Measurements from ENCODE around the gene CTSE. TPM values are rescaled to one million over a fixed set of nuclear protein-coding genes. Genes with fewer than 3 reads are reported as not detected.

CTSE gene
- total and polyA plus RNA-seq, 2 of the 8 experiments (the other 6 are each of a cell fraction or from before 2014, with no cell fraction given), result 0.03 TPM; not detected in 1

DNA sequence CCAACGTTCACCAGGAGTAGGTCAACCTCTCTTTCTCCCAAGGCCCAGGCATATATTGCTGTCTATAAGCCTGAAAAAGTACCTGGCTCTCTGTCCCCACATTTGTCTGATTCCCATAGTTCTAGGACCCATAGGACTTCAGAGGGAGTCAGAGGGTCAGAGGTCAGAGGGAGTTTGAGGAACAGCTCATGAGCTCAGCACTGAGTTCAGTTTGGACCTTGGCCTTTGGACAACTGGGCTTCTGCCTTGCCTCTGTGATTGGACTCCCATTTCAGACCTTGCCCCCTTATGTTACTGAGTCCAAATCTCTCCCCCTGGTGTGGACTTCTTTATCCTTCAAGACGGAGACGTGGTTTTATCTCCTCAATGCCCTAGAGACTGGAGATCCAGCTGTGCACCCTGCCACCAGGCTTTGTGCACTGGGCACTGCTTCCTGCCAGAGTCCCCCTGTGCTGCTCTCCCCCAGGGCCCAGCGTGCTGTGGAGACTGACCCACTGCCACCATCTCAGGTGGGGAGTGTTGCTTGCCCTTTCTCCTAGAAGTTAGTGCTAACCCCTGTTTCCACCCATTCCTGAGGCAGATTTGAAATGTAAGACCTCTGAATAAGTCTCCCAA is 3.2 kb downstream of the CTSE start:
- H3K36me3 ChIP-seq (ENCODE audit: control insufficient read depth in 2 of 4, insufficient read depth in 4 of 4, low read length in 3 of 4), result no peaks in the 10 kb centered on the region
- no peak overlapping the region for H3K18ac ChIP-seq (ENCODE audit: extremely low read depth, low read length)
- FAIRE-seq (no peak), DNase-seq (ENCODE audit: low read depth in 1 of 2, low spot score in 2 of 2) (no peak)
- H3K14ac ChIP-seq (ENCODE audit: insufficient read length), result no peak overlapping the region
- TF ChIP-seq CTCF (IDR thresholded peaks at IDR 0.05; ENCODE audit: control extremely low read depth in 1 of 3, insufficient read depth in 1 of 3, low read depth in 1 of 3, low read length in 3 of 3) (0 out of 4 replicates have a peak, but pooled peaks of 1 of the 3 experiments have one; percentile 0), CHD2 (IDR thresholded peaks at IDR 0.05; ENCODE audit: low read length) (no peak), EP300 (IDR thresholded peaks at IDR 0.05; ENCODE audit: borderline replicate concordance in 1 of 2, low read depth in 2 of 2, low read length in 2 of 2) (no peak)
- no peak overlapping the region for H3K4me2 ChIP-seq (ENCODE audit: insufficient read depth in 1 of 2, low read depth in 2 of 2, low read length in 2 of 2)
- H3K4me3 ChIP-seq (ENCODE audit: extremely low read depth in 1 of 4, insufficient read depth in 2 of 4, low read depth in 3 of 4, low read length in 4 of 4), result no peak overlapping the region
- H2BK12ac ChIP-seq (ENCODE audit: low read depth, low read length), result no peak overlapping the region
- WGBS, 2 experiments (ENCODE audit: extremely low coverage in 1 of 2, insufficient coverage in 1 of 2, insufficient read length in 1 of 2, insufficient replicate concordance in 2 of 2, low coverage in 1 of 2, low lambda C conversion rate in 2 of 2, missing lambda C conversion rate in 1 of 2), result 80% methylated on average over 4 of the region's 4 CpGs; no CpG with 5 or more reads in 1 of the 2 experiments
- no peak overlapping the region for H3K9ac ChIP-seq (replicated peaks in 1 of 4; ENCODE audit: extremely low read depth in 1 of 4, low read depth in 3 of 4, low read length in 3 of 4)
- H3K23me2 ChIP-seq (ENCODE audit: low read depth, low read length), result no peaks in the 10 kb centered on the region
- no peak overlapping the region for H2BK5ac ChIP-seq (ENCODE audit: low read depth, low read length)
- no peaks in the 10 kb centered on the region for H3K4me1 ChIP-seq (replicated peaks in 1 of 4; ENCODE audit: control insufficient read depth in 3 of 4, insufficient read depth in 4 of 4, low read length in 3 of 4)
- no peak overlapping the region for H2AFZ ChIP-seq (ENCODE audit: low read length)
- no peak overlapping the region for H4K5ac ChIP-seq (ENCODE audit: insufficient read length, low read depth, low read length)
- H4K91ac ChIP-seq (replicated peaks; ENCODE audit: insufficient read length, low read length), result no peak overlapping the region
- H4K8ac ChIP-seq (ENCODE audit: extremely low read depth, insufficient read depth, low read length), result no peak overlapping the region
- no peak overlapping the region for H3K4ac ChIP-seq (replicated peaks; ENCODE audit: insufficient read length, low read depth, low read length)
- H2BK20ac ChIP-seq (ENCODE audit: low read length), result no peak overlapping the region
- ChIA-PET POLR2A (ENCODE audit: partially characterized antibody) (no interaction called here), CTCF (ENCODE audit: partially characterized antibody) (interaction anchor here (0.6 to 2.4 kb wide), 6 partner anchors 9 to 86 kb away, joined by 3 to 23 read pairs (median 3); no protein-coding TSS in a partner anchor)
- H3K79me2 ChIP-seq (ENCODE audit: control insufficient read depth in 1 of 2, insufficient read depth in 2 of 2, low read length in 2 of 2), result no peaks in the 10 kb centered on the region
- no peaks in the 10 kb centered on the region for H3K9me3 ChIP-seq (ENCODE audit: insufficient read depth in 2 of 2, low read depth in 1 of 2, low read length in 1 of 2)
- H3K23ac ChIP-seq (ENCODE audit: insufficient read length), result no peak overlapping the region
- H3K27ac ChIP-seq (ENCODE audit: low read depth, low read length), result no peak overlapping the region
- H3K27me3 ChIP-seq (replicated peaks in 1 of 4; ENCODE audit: control insufficient read depth in 3 of 4, extremely low read depth in 1 of 4, insufficient read depth in 3 of 4, low read length in 3 of 4), result no peaks in the 10 kb centered on the region; a peak in 1 of 7 replicates
- no peak overlapping the region for H2AK5ac ChIP-seq (ENCODE audit: low read depth, low read length)
- no peak overlapping the region for H2BK15ac ChIP-seq (ENCODE audit: low read length)
- no peaks in the 10 kb centered on the region for H4K20me1 ChIP-seq (replicated peaks in 1 of 2; ENCODE audit: control insufficient read depth in 1 of 2, insufficient read depth in 2 of 2, low read length in 2 of 2)
- H3K79me1 ChIP-seq (ENCODE audit: low read depth, low read length), result no peaks in the 10 kb centered on the region
- H2BK120ac ChIP-seq (replicated peaks; ENCODE audit: low read depth, low read length), result no peak overlapping the region
- H3K56ac ChIP-seq (replicated peaks; ENCODE audit: insufficient read length, low read depth, low read length), result no peak overlapping the region

All from H1 (cell line).